ENCODE results near the gene LY6G6F. TPM values are rescaled to one million over a fixed set of nuclear protein-coding genes. Genes with fewer than 3 reads are reported as not detected.
A peak's percentile ranks its signal among the peaks of the same experiment; 100 is the strongest.

Gene LY6G6F
- total RNA-seq, 1 donor from 2014 or later = not detected

DNA sequence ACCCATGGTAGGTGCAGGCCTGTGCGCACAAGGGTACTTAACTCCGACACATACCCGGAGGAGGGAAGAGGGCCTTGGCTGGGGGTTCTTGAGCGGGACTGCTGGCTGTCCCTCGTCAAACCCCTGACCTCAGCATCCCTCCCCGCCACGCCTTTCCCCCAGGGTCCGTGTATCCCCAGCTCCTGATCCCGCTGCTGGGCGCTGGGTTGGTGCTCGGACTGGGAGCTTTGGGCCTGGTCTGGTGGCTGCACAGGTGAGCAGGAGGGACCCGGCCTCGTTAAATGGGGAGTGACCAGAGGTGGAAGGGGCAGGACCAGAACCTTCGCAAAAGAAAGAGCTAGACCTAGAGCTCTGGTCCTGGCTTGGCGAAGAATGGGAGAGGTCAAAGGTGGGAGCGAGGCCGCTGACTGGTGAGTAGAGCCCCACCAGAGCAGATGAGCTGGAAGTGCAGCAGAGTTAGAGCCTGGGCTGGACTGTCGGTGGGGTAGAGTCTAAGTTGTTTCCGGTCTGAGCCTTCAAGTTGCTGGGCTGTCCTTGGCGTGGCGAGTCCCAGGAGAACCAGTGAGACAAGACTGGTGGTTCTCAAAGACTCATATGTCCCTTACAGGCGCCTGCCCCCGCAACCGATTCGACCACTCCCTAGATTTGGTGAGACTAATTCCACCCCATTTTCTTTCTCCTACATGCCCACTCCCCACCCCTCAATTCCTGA lies 17.5 kb downstream of the LY6G6F start:
- DNase-seq (ENCODE audit: low spot score) = no peak

DNA sequence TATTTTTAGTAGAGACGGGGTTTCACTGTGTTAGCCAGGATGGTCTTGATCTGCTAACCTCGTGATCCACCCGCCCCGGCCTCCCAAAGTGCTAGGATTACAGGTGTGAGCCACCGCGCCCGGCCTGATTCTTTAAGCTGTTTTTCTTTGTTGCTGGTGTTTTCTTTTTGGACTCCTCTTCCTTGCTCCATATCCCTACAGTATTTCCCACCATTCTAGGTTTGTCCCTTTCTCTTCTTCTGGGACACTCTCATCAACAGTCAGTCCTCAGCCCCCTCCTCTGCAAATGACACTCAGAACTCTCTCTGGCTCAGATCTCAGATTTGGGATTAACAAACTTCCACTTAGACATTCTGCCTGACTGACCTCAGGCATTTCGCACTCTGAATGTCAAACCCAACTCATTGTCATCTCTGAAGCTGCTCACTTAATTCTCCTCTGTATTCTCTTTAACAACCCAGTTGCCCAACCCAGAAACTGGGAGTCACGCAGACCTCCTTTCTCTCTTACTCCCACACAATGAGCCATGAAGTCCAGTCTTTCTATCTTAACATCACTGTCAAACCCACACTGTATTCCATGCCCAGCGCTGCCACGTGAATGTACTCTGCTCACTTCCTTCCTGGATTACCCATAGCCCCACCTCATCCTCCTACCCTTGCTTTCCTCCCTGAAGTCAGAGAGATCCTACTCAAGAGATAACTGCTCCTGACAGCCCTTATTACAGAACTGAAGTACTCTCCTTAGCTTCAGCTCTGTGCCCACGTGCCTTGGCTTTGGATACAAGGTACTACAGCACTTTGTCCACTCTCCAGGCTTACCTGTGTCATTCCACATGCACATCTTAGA lies 19.1 kb downstream of the LY6G6F start:
- DNase-seq (ENCODE audit: low spot score) = no peak

DNA sequence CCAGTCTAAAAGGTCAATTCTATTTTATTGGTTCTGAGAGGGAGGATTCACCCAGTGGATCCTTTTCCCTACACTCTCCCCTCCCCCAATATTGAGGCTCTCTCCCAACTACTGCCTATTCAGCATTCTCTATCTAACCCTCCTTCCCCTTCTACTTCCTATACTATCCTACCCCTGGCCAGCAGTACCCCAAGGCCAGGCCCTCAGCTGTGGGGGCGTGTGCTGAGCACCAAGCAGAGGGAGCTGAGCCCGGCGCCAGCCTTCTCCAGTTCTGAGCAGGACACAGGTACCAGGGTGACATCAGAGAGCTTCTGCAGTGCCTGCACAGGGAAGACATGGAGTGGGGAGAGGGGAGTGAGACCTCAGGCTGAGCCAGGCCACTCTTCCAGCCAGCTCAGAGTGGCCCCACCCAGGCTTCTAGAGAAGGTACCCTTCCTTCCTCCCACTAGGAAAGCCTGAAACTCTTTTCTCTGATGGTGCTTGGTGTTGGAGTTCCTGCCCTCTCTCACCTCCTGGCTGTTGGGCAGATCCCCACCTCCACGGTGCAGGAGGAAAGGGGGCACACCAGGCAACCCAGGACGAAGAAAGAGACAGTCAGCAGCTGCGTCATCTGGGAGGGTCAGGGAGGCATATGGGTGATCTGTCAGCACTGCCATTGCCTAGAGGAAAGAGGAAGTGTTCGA lies 20.5 kb downstream of the LY6G6F start:
- DNase-seq (ENCODE audit: low spot score) = no peak

DNA sequence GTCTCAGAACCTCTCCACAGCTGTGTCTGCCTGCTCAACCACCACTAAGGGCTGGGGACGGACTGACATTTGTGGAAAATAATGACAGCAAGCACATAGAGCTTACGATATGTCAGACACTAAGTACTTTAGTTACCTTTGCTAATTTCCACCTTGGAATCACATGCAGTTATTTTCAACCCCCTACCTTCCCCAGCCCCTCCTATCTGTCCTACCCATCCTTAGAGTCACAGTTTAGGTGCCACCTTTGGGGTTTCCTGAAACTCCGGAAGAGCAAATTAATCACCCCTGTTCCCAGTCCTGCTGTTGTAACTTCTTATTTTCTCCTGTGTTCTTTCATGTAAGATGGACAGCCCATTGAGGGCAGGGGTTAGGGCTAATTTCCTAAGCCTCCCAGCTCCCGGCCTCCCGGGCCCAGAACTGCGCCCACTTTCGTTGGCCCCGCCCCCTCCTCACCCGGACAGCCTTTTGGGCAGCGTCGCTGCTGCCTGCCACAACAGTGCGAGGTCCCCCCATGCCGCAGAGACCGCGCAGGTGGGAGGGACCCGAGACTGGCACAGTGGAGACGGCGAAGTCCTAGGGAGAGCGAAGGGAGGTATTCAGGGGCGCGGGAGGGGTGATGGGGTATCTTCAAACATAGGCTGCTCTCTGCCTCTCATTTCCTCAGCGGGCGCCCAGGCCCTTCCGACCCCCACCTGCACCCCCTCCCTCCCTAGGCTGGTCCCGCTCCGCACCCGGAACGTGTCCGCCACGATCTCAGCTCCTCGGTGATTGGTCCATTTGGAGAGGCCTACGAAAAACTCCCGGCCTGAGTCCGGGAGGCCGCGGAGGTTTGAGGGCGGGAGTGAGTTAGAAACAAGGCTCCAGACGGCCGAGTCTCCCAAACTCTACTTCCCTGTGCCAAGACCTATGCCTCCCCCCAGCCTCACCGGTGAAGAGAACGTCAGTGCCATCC lies 21.3 kb downstream of the LY6G6F start:
- DNase-seq (ENCODE audit: low spot score) = no peak

DNA sequence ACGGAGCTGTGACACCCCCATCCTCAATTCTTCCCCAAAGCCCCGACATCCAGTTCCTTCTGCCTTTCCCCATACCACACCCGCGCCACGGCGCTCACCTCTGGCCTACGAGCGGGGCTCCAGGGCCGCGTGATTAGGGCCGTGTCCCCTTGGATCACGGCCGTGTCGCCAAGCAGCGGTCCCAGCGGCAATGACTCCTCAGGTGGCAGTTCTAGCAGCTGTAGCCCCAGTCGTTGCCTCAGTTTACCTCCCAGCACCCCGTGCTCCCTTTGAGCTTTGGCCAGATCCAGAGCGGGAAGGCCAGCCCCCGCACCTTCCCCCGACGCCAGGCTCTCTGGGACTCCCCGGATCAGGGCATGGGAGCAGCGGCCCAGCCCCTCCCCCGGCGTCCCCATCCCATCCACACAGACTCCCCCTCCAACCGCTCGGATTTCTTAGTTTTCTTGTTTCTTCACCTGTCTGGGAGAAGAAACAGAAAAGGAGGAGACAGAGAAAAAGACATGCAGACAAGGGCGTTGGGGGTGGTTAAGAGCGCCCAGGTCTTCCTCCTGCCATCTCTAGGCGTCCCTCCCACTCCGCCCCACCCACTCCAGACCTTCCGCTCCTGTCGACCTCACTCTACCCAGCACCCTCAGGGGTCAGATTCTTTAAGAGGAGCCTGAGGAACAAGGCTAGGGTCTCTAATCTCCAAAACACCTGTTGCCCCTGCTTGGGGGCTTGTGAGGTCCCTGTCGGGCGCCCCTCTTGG lies 22.3 kb downstream of the LY6G6F start, which contains the start of gene DDAH2:
Gene DDAH2, minus strand, starts transcription at position 533 of the 748 bp plus-strand sequence. Its CDS starts 138 bp downstream, at position 395.
- no peak for DNase-seq (ENCODE audit: low spot score)

DNA sequence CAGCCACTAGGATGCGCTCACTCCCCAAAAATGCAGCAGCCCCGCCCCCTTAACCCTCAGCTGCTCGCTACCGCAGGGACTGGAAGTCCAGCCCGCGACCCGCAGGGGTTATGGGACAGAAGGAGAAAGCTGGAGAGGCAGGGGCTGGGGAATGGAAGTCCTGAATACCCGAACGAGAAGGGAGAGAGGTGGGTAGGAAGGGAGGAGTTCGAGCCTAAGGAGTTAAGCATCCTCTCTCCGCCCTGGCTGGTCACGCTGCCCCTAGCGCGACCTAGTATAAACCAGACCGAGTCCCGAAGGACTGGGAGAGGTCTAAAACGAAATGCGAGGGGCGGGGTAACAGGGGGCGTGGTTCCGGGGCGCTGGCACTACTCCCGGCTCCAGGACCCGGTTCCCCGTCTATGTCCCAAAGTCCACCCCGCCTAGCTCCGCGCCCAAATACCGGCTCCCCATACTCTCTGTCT lies 22.9 kb downstream of the LY6G6F start:
- peak; percentile 94 for DNase-seq (ENCODE audit: low spot score)

DNA sequence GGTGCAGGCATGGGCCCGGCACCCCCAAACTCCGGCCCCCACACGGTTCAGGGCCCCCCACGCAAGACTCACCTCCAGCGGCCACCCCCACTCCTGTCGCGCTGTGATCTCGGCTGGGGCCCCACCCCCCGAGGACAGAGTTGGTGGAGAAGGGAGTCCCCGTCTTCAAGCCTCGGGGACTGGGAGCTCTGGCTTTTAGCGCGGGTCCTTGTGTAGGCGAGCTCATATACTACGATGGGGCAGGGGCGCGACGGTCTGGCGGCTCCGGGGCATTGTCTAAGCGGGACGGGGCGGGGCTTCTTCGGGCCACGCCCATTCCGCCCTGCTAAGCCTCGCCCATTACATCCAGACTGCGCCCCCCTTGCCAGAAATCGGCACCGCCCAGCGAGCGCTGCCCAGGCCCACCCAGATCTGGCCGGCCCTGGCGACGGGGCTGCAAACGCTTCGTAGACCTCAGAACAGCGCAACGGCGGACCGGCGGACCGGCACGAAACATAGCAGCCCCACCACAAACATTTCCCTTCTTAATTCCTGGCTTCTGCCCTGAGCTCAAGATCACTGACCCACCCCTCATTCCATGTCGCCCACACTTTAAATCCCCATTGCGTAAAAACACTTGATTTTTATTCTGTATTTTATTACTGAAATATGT lies 23.4 kb downstream of the LY6G6F start:
- DNase-seq (ENCODE audit: low spot score) = peak; percentile 87

DNA sequence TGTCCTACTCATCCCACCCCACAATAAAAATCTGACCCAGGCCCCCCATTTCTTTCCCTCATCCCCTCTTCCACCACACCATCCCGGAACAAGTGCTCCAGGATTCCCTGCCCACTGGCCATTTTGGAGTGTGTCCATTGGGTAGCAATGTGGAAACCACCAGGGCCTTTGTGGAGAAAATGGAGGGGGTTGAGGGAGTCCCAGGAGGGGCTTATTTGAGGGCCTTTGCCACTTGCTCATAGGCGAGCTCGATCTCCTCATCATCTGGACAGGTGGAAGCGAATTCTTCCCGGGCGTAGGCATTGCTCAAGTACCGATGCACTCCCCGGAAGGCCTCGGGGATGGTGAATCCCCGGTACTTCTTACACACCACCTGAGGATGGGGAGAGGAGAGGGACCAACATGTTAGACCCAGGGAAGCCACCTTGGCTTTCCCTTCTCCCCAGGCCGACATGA lies 24.0 kb downstream of the LY6G6F start:
- no peak for DNase-seq (ENCODE audit: low spot score)

DNA sequence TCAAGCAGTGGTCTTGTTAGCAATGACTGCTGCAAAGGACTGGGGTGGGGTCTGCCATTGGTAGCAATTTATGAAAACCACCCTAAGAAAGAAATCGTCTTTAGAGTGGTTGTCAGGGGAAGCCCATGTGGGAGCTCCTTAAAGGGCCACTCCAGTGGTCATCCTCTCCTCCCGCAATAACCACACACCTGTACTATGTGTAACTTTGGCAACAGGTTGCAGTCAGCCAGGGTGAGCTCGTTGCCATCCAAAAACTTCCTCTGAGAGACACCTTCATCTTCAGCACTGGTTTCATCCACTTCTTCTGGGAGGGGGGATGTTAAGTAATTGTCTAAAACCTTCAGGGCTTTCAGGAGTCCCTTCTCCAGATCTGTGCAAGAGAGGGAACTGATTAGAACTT lies 25.4 kb downstream of the LY6G6F start:
- no peak for DNase-seq (ENCODE audit: low spot score)

DNA sequence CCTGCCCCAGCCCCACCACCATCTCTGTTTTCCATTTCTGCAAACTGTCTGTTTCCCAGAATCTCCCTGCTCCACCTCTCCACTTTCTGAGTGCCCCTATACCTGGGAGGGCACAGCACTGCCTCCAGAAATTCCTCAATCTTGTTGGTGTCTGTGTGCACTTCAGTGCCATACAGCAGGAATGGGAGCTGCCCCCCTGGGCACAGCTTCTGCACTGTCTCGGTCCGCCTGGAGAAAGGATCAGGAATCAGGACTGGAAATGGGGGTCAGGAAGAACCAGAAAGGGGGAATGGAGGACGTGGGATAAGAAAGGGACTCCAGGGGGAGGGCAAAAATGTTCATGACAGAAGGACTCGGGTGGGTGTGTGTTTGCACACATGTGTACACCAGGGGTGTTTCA lies 27.1 kb downstream of the LY6G6F start:
- DNase-seq (ENCODE audit: low spot score) = no peak

DNA sequence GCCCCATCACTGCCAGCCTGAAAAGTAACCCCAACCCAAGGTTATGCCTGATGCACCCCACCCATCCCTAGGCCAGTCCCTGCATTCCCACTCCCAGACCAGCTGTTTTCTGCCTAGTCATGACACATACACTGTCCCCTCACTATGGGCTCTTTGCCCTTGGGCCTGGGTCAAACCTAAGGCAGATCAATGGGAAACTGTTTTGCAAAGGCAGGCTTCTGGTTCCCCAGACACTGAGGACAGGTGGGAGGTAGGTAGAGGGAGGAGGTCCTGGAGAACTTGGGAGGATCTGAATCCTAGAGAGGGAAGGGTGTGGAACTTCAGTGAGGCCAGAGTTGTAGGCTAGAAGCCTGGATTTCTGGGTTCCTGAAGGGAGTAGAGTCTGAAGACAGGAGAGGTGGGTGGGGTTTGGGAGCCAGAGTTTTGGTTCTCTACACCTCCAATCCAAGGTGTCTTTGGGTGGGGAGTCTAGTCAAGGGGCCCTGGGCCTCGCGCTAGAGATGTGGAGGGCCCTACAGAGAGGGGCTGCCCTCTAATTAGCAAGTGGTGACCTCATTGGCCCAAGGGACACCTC lies 27.7 kb downstream of the LY6G6F start:
- no peak for DNase-seq (ENCODE audit: low spot score)

DNA sequence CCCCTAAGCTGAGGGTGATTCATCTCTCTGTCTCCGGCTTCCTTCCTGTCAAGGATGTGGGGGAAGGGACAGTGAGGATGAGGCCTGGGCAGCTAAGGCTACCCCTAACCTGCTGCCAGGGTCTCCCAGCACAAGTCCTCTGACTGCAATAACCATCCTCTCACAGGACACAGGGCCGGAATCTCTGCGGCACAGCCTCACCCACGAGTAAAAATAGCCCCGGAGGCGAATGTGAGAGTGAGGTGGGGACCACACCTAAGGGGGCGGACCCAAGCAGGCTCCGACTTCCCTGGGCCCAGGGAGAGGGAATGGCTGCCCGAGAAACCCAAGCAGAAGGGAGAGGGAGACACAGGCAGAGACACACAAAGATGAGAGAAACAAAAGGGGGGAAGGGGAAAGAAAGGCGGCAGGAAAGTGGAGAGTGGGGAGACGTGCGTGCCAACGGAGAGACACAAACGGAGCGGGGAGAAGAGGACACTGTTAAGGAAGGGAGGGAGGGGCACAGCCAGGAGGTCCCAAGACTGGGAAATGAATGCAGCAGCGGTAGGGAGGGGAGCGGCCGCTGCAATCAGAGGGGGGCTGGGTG lies 28.2 kb downstream of the LY6G6F start:
- DNase-seq (ENCODE audit: low spot score) = peak; percentile 69

DNA sequence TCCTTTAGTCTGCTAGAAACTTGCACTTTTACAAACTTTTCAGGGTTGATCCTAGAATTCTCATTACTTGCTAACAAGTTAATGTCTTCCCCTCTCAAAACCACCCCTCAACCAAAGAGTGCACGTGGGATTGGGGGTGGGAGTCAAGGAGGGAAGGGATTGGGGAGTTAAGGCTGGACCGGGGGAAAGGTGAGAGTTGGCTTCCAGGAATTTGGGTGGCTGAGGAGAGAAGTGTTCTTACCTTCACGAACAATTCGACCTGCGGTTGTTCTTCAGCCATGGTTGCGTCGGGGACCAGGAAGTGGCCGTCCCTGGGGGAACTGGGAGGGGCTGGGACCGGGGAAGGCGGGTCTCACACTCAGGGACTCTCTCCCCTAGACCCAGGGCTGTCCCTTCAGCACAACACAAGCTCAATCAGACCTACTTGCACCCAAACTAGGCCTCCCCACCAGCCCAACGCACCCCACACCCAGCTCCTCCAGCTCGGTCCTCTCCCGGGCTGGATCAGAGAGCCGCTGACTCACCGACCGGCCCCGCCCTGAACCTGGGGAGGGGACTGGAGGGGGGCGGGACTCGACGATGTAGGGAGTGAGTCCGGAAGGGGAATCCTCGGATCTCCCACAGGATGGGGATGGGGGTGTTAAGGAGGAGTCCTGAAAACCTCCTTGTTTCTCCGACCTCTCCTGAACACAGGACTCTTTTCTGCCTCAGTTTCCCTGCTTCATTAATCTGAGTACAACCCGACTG lies 29.5 kb downstream of the LY6G6F start, which contains the start of gene CLIC1:
Gene CLIC1, minus strand, starts transcription at position 510 of the 747 bp plus-strand sequence. Its CDS starts 230 bp downstream, at position 280.
- DNase-seq (ENCODE audit: low spot score) = peak; percentile 93

DNA sequence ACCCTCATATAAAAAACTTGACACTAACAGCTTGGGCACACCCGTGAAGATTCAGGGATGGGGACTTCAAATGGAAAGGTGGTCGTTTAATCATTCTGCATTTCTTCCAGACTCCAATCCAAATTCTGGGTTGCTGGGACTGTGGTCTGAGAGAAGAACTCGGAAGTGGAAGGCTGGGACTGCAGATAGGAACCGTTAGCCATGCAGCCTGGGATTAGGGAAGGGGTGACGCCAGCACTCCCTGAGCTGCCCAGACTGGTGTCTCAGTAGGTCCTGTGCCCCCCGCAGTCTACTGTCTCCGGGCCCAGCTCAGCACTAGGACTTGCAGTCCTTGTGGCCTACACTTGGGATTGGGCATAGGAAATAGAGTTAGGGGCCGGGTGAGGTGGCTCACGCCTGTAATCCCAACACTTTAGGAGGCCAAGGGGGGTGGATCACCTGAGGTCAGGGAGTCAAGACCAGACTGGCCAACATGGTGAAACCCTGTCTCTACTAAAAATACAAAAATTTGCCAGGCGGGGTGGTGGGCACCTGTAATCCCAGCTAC lies 30.2 kb downstream of the LY6G6F start:
- DNase-seq (ENCODE audit: low spot score) = no peak

DNA sequence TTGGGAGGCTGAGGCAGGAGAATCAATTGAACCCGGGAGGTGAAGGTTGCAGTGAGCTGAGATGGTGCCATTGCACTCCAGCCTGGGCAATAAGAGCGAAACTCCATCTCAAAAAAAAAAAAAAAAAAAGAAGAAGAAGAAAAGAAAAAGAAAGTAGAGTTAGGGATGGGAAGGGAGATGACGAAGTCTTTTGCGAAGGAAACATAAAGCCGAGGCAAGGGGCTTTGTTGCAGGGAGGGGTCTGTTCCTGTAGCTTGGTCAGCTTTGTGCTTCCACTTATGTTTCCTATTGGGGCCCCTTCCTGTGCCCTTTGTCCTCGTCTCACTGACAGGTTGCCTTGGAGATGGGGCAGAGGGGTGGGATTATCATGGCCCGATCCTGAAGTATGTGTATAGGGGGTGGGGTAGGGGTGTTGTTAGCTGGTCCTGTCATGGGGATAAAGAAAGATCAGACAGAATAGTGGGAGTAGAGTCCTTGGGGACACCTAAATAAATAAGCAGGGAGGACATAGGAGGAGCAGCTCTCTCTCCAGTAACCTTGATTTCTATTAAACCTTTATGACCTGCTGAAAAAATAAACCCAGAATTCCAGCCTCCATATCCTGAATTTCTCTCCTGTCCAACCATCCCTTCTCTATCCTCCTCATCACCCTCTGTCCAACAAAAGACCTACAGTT lies 30.8 kb downstream of the LY6G6F start:
- no peak for DNase-seq (ENCODE audit: low spot score)

DNA sequence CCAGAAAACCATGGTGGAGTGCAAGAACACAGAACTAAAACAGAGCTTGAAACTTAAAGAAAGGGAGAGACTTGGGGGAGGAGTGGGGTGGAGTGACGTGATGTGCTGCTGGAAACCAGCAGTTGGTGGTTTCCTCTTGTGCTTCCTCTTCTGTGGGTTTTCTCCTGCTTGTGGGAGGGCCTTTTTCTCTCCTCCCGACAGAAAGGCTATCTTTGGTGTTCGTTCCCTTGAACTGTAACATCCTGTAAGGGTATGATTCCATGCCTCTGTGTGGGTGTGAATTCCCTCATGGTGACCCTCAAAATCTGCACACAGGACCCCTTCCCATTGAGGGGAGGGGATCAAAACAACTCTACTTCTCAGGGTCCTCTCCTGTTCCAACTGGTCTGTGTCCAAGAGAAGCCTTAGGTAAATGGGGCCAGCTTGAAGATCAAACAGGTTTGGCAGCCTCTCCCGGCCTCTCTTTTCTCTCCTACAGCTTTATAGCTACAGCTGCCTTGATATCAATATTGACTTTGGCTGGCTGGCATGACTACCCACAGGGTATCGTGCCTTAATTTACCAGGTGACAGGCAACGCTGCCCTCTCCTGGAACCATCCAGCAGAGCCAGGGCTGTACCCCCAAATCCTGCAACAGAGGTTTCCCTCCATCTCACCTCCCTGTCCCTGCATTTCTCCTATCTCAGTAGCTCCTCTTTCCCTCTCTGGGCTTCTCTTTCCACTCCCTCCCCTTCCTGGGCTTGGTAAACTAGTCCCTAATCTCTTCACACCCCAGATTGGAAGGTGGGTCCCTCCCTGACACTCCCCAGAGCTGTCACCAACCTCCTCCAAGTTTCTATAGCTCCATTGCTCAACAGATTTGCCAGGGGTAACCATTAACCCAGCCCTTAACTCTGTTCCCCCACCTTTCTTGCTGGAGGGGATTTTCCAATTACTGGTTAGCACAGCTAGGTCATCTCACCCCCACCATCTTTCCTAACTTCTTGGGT lies 31.6 kb downstream of the LY6G6F start:
- peak; percentile 79 for DNase-seq (ENCODE audit: low spot score)

Measured in ureter (tissue), 1 donor.